PC-9 (cell line): ENCODE results near the gene AMDHD2. TPM values are rescaled to one million over a fixed set of nuclear protein-coding genes. Genes with fewer than 3 reads are reported as not detected.

Source experiments
- BruUV-seq: library from RNA; stranded (reverse); fragments of 400-500 nt; replicated peaks from 2 replicates; lab custom pipeline; 2021; lab: Mats Ljungman, UMichigan
- CTCF ChIA-PET: fragments of 300-600 bp; sonication (Branson Sonifier 250); formaldehyde crosslinking; loops from one replicate; lab custom pipeline; 2022; ENCODE audit warnings: antibody characterized with exemption; lab: Charles Lee
- POLR2A ChIA-PET: fragments of 300-600 bp; sonication (Branson Sonifier 250); formaldehyde crosslinking; loops from one replicate; lab custom pipeline; 2022; ENCODE audit warnings: antibody characterized with exemption; ENCODE audit not compliant: unreplicated experiment; lab: Charles Lee
- DNase-seq, 2 experiments: peaks; one replicate each; pipeline versions ENCODE4 v3.0.0 to v3.0.0-alpha.2; 2015 to 2022; ENCODE audit warnings: mixed read lengths in 1 of 2
- H2AFZ ChIP-seq: fragments of 200-600 bp; sonication (generic); 2 replicates; pipeline ENCODE4 v1.8.1; 2017; ENCODE audit warnings: antibody characterized with exemption
- H3F3A ChIP-seq: fragments of 200-600 bp; sonication (generic); 2 replicates; pipeline ENCODE4 v1.8.1; 2017; ENCODE audit warnings: antibody characterized with exemption, mild to moderate bottlenecking, low read depth; ENCODE audit not compliant: insufficient read depth
- H3K27ac ChIP-seq: fragments of 200-600 bp; sonication (generic); 2 replicates; pipeline ENCODE4 v1.6.1; 2016; ENCODE audit warnings: mixed run types
- H3K27me3 ChIP-seq: fragments of 200-600 bp; sonication (generic); 2 replicates; pipeline ENCODE4 v1.6.1; 2016; ENCODE audit warnings: low read depth, mixed run types; ENCODE audit not compliant: insufficient read depth
- H3K36me3 ChIP-seq: fragments of 200-600 bp; sonication (generic); 2 replicates; pipeline ENCODE4 v1.6.1; 2016; ENCODE audit warnings: low read depth, mixed run types
- H3K4me1 ChIP-seq: fragments of 200-600 bp; sonication (generic); replicated peaks from 2 replicates; pipeline ENCODE4 v1.6.1; 2016; ENCODE audit warnings: mixed run types; ENCODE audit not compliant: insufficient read depth
- H3K4me2 ChIP-seq: fragments of 200-600 bp; sonication (generic); 2 replicates; pipeline ENCODE4 v1.6.1; 2017; ENCODE audit warnings: mixed run types
- H3K4me3 ChIP-seq: fragments of 200-600 bp; sonication (generic); 2 replicates; pipeline ENCODE4 v1.6.1; 2016; ENCODE audit warnings: mixed run types
- H3K79me2 ChIP-seq: fragments of 200-600 bp; sonication (generic); 2 replicates; pipeline ENCODE4 v1.6.1; 2017; ENCODE audit warnings: low read depth, mixed run types
- H3K9me2 ChIP-seq: fragments of 200-600 bp; sonication (generic); 2 replicates; pipeline ENCODE4 v1.8.1; 2017; ENCODE audit warnings: mild to moderate bottlenecking; ENCODE audit not compliant: insufficient read depth
- H3K9me3 ChIP-seq: fragments of 200-600 bp; sonication (generic); 2 replicates; pipeline ENCODE4 v1.8.1; 2016; ENCODE audit warnings: low read depth; ENCODE audit not compliant: insufficient read depth
- H4K20me1 ChIP-seq: fragments of 200-600 bp; sonication (generic); 2 replicates; pipeline ENCODE4 v1.8.1; 2017; ENCODE audit not compliant: insufficient read depth
- CTCF ChIP-seq: fragments of 200-600 bp; sonication (generic); conservative IDR thresholded peaks from 2 replicates; pipeline ENCODE4 v1.6.1; 2017; ENCODE audit warnings: mixed run types, antibody characterized with exemption, mild to moderate bottlenecking, moderate library complexity
- EZH2 ChIP-seq: fragments of 200-600 bp; sonication (generic); IDR thresholded peaks from 2 replicates; pipeline ENCODE4 v1.8.0; 2017; ENCODE audit warnings: antibody characterized with exemption, low read depth
- intact Hi-C: fragments of 100-400 bp; cut with micrococcal nuclease; formaldehyde crosslinking; loops from one replicate; pipeline ENCODE4 v1.10.0; 2022; ENCODE audit not compliant: unreplicated experiment
- total RNA-seq: library from RNA; stranded (reverse); gene quantifications from 2 replicates; pipeline ENCODE4 v1.2.3, GENCODE V29; 2021

The AMDHD2 gene
- total RNA-seq, 1 experiment from 2014 or later: 47.9 TPM

GRCh38 chr16:2474877-2475412 lies 45.2 kb upstream of the AMDHD2 start, which contains the start of gene TBC1D24:
Gene TBC1D24, plus strand, starts transcription at chr16:2475127. Its CDS starts 21,022 bp downstream, at chr16:2496149.
- peak within 1 kb of the TSS; percentile 34; the same call in 1 of the 2 replicates for H3K27ac ChIP-seq
- peaks cover 13% of the 10 kb centered on the region for H3K79me2 ChIP-seq
- H2AFZ ChIP-seq: peak within 1 kb of the TSS; percentile 97
- peak; percentile 46 to 93 for DNase-seq
- H3K9me2 ChIP-seq: no peaks in the 10 kb centered on the region
- peaks cover 13% of the 10 kb centered on the region; the same call in 1 of the 2 replicates for H3K4me1 ChIP-seq
- H3F3A ChIP-seq: peaks cover 23% of the 10 kb centered on the region; the same call in 1 of the 2 replicates
- TF ChIP-seq EZH2 (no peak), CTCF (no peak)
- ChIA-PET POLR2A (interaction anchor here (0.9 kb wide), 1 partner anchor 260 kb away, joined by 3 read pairs; the partner anchor contains the start of gene PGP), CTCF (interaction anchor here (0.6 kb wide), 1 partner anchor 16 kb away, joined by 4 read pairs; no protein-coding TSS in a partner anchor)
- H3K4me3 ChIP-seq: peak within 1 kb of the TSS; percentile 98
- H4K20me1 ChIP-seq: peaks cover 14% of the 10 kb centered on the region
- intact Hi-C loops: no loop called here
- BruUV-seq: no TSS peak
- no peaks in the 10 kb centered on the region for H3K36me3 ChIP-seq
- no peaks in the 10 kb centered on the region for H3K9me3 ChIP-seq
- H3K27me3 ChIP-seq: no peaks in the 10 kb centered on the region
- peak within 1 kb of the TSS; percentile 97 for H3K4me2 ChIP-seq

- Histone ChIP-seq H3K27me3 (no peaks in the 10 kb centered on the region), H3K4me3 (peak overlapping the region; percentile 62), H3F3A (peaks cover 17% of the 10 kb centered on the region; the same call in 1 of the 2 replicates), H2AFZ (0 out of 2 replicates have a peak overlapping the region, but pooled peaks have one; percentile 40), H3K36me3 (no peaks in the 10 kb centered on the region), H4K20me1 (peaks cover 13% of the 10 kb centered on the region; the same call in 1 of the 2 replicates), H3K27ac (no peak overlapping the region), H3K4me1 (peaks cover 13% of the 10 kb centered on the region; the same call in 1 of the 2 replicates), H3K9me3 (no peaks in the 10 kb centered on the region), H3K79me2 (peaks cover 13% of the 10 kb centered on the region), H3K9me2 (no peaks in the 10 kb centered on the region), H3K4me2 (peak overlapping the region; percentile 78)
- CTCF ChIA-PET: no interaction called here
- POLR2A ChIA-PET: interaction anchor here (0.9 kb wide), 1 partner anchor 261 kb away, joined by 3 read pairs; the partner anchor contains the start of gene PGP
- peak in 1 of 2 experiments; percentile 65 for DNase-seq
- TF ChIP-seq EZH2 (no peak), CTCF (no peak)
- BruUV-seq: no TSS peak
- intact Hi-C loops: no loop called here
Measured at GRCh38 chr16:2475413-2476344, 44.5 kb upstream of the AMDHD2 start.

- Histone ChIP-seq H3K9me3 (no peaks in the 10 kb centered on the region), H3K4me2 (peak overlapping the region; percentile 78), H3K4me3 (peak overlapping the region; percentile 62; the same call in 1 of the 2 replicates), H3K36me3 (no peaks in the 10 kb centered on the region), H3F3A (peaks cover 17% of the 10 kb centered on the region; the same call in 1 of the 2 replicates), H3K9me2 (no peaks in the 10 kb centered on the region), H3K4me1 (peaks cover 13% of the 10 kb centered on the region; the same call in 1 of the 2 replicates), H3K27me3 (no peaks in the 10 kb centered on the region), H2AFZ (no peak overlapping the region), H3K79me2 (peaks cover 13% of the 10 kb centered on the region), H4K20me1 (peaks cover 13% of the 10 kb centered on the region; the same call in 1 of the 2 replicates), H3K27ac (no peak overlapping the region)
- BruUV-seq: TSS peak; percentile 33
- intact Hi-C loops: no loop called here
- CTCF ChIA-PET: no interaction called here
- TF ChIP-seq EZH2 (no peak), CTCF (no peak)
- DNase-seq: no peak
- POLR2A ChIA-PET: no interaction called here
Measured at GRCh38 chr16:2476345-2476720, 43.8 kb upstream of the AMDHD2 start.
